ENCODE measurements around the gene TRAF1. TPM values are rescaled to one million over a fixed set of nuclear protein-coding genes. Genes with fewer than 3 reads are reported as not detected.
"Not testable (repeated sequence)": the region's sequence is repeated elsewhere in the genome, so short reads cannot be mapped to it uniquely, and the experiment has no call there.

Gene TRAF1, protein sequence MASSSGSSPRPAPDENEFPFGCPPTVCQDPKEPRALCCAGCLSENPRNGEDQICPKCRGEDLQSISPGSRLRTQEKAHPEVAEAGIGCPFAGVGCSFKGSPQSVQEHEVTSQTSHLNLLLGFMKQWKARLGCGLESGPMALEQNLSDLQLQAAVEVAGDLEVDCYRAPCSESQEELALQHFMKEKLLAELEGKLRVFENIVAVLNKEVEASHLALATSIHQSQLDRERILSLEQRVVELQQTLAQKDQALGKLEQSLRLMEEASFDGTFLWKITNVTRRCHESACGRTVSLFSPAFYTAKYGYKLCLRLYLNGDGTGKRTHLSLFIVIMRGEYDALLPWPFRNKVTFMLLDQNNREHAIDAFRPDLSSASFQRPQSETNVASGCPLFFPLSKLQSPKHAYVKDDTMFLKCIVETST
- 1 to 10 TPM; 2.6 to 5.7 (median 4.1) TPM for polyA plus RNA-seq (ENCODE audit: insufficient read length in 10 of 10)
- long read RNA-seq, donor 1: 0 reads
- long read RNA-seq, donor 2: 0 reads
- long read RNA-seq, donor 3: 0 reads
- long read RNA-seq, donor 4: 0 reads
- long read RNA-seq, donor 5: 0 reads
- long read RNA-seq, donor 6, full-length matches to known transcripts: 1 of 1 reads
- long read RNA-seq, donor 6, partial matches to known transcripts: 0 of 1 reads
- long read RNA-seq, donor 6, other reads (novel, unspliced or antisense): 0 of 1 reads
- long read RNA-seq, donor 7, full-length matches to known transcripts: 1 of 1 reads
- long read RNA-seq, donor 7, partial matches to known transcripts: 0 of 1 reads
- long read RNA-seq, donor 7, other reads (novel, unspliced or antisense): 0 of 1 reads
- long read RNA-seq, donor 8: 0 reads
- long read RNA-seq, donor 9: 0 reads

DNA sequence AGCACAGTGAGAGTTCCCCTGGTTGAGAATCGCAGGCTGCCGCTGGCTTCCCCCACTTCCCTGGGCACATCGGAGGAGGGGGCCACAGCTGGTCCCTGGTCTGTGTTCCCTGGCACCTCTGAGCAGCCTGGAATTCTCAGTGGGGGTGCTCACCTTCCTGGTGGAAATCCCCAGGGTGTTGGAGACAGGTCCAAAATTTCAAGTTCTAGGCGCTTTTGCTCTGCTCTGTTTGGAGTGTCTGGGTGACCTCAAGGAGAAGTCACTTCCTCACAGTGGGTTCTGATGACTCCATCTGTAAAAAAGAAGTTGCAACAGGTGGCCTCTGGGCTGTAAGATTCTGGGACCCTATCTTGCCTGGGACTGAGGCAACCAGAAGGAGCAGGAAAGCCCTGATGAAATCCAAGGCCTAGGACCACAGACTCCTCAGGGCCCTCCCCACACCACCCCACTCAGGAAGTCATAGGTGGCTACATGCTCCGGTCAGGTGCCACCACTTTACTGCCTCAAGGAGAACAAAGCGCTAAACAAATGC, at the start of gene TRAF1:
Gene TRAF1 (minus strand): TSS at position 400 of the 532 bp plus-strand sequence. CDS start 721 bp downstream, outside the sequence.
- no peak for DNase-seq

- no peak for DNase-seq
Observed at GRCh38 chr9:120974921-120975320, 48.3 kb upstream of the TRAF1 start.

DNA sequence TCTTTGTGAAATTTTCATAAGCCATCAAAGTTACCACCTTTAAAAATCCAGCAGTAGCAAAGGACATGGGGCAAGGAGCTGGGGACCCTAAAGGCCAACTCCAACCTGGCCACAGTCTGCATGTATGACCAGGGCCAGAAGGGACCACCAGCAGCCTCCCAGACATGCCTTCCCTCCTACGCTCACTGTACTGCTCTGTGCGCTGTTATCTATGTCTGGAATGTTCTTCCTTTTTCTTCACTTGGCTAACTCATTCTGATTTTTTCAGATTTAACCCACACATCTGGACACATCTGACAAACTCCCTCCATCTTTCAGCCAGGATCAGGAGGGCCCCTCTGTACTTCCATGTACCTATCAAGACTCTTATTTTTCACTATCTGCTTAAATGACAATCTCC, 47.6 kb upstream of the TRAF1 start:
- no peak for DNase-seq

DNA sequence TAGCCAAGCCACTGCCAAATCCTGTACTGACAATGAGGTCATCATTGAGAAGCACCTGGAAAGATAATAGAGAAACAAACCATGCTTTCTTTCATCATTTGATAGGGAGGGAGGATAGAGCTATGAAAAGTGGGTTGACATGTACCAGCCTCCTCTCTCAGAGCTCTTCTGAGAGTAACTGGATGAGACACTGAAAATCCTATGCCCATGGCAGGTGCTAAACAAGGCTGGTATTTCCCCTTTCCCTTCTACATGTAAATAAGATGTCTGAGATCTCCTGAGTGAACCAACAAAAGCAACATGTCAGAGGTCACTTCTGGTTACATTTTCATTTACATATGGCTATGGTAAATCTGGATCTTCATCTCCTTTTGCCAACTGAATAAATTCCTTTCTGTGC, 45.3 kb upstream of the TRAF1 start:
- no peak for DNase-seq

GRCh38 chr9:120971471-120971870, 44.9 kb upstream of the TRAF1 start:
- not testable (repeated sequence) for DNase-seq

GRCh38 chr9:120970244-120970643, 43.6 kb upstream of the TRAF1 start:
- DNase-seq: peak; percentile 23 to 70 (median 33)

DNA sequence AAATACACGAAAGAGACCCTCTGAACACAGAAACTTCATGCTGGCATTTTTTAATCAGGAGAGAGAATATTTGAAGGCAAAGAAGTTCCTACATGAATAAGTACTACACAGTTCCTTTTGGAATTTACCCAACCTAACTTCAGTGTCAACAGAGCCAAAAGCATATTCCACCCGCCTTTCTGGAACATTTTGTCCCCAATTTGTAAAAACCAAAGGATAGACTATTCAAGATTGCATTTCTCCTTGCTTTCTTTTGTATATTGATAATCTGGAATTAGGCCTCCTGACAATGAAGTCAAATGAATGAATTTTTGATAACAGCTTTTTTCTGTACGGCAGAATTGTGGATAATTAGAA, 39.4 kb upstream of the TRAF1 start:
- peak in 1 of 3 donors; percentile 14 for DNase-seq

DNA sequence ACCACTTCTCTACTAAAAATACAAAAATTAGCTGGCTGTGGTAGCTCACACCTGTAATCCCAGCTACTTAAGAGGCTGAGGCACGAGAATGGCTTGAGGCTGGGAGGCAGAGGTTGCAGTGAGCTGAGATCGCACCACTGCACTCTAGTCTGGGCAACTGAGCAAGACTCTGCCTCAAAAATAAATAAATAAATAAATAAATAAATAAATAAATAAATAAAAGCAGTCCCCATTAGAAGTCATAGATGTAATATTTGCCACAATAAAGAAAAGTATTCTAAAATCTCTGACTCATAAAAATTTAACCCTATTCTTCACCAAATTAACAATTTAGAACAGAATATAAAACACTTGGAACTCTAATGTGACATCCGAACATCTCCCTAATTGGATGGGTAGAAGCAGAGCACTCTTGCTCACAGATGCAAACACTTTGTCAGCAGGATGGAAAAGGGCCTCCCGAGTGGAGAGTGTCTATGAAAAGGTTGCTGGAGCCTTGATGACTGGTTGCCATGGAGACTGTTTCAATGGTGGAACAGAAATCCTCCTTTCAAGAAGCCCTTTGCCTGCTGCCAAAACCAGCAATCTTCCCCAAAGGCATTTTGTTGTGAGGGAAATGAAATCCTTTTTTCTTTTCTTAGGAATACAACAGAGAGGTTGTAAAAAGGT, 38.9 kb upstream of the TRAF1 start:
- DNase-seq: peak; percentile 20 to 91 (median 82)

- DNase-seq: no peak
Observed at GRCh38 chr9:120961936-120962335, 35.3 kb upstream of the TRAF1 start.

GRCh38 chr9:120960001-120960400, 33.4 kb upstream of the TRAF1 start:
- DNase-seq: no peak

DNA sequence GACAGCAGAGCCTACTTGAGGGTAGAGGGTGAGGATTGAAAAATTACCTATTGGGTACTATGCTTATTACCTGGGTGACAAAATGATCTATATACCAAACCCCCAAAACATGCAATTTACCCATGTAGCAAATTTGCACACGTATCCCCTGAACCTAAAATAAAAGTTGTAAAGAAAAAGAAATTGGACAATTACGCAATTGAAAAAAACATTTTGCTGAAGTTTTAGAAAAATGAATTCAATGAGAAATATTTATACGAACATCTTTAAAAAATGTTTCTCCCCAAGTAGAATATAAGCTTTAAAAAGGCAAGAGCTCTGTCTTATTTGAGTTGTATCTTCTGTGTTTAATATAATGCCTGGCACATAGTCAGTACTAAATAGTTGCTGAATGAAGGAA, 30.3 kb upstream of the TRAF1 start:
- DNase-seq: no peak

DNA sequence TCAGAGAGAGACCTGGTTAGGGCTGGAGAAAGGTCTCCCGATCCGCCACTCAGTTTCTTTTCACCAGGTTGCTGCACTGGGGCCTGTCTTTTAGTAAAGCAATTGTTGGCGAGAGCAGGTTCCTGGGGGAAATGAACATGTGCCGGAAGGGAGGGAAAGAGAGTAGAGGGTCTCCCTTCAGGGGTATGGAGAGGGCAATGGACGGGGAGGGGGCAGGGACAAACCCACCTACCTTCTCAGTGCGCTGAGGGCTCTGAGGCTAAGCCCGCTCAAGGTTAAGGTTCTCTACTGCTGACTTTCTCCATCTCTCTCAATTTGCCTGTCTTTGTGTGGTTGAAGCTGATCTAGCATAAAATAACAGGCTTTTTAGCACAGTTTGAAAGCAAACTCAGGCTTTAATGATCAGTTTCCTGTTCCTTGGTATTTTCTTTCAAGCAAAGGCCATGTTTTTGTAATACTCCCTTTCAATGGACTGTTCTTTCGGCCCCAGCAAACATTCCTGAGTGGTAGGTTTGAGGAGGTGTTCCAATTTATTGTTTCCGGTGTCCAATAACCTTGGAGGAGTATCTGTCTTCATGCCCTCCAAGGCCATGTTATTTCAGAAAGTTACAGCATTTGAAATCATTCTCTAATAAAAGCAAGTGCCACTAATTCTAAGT, 25.5 kb upstream of the TRAF1 start:
- no peak for DNase-seq

GRCh38 chr9:120950421-120951388, 24.1 kb upstream of the TRAF1 start:
- no peak for DNase-seq

DNA sequence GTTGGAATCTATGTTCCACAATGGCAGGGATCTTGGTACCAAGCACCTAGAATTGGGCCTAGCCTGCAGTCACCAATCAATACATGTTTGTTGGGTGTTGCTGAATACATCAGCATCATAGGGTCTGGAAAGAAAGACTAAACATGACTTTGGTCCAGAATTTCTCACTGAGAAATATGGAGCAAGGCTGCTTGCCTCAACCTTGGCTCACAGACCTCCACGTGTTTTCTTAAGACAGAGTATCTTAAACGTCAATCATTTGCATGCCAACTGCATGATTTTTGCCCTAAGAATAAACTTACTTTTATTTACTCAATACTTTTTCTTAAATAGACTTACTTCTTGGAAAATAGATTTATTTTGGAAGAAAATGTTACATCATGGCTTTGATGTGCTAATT, 22.7 kb upstream of the TRAF1 start:
- no peak for DNase-seq

DNA sequence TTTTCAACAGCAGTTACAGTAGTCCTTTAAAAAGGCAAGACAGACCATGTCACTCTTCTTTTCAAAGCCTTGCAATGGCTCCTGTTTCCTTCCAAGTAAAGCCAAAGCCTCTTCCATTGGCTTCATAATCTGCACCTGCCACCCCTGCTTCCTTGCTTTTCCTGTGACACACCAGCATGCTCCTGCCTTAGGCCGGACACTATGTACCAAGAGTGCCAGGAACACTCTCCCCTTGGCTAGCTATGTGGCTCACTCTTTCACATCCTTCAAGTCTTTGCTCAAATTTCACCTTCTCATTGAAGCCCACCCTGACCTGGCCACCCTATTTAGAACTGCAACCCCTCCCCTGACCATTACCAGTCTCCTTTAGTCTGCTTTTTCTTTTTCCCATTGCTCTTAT, 22.2 kb upstream of the TRAF1 start:
- no peak for DNase-seq

DNA sequence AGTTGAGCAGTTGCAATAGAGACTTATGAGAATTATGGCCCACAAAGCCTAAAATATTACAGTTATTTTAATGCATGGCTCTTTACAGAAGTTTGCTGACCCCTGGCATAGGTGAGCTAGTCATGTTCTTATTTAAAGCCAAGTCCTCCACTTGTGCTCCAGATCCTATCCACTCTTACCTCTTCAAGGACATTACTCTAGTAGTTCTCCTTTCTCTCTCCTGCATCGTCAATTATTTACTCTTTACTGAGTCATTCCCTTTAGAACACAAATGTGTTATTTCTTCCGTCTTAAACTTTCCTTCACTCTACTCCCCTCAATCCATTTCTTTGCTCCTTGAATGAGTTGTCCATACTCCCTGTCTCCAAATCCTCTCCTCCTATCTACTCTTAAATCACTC, 20.6 kb upstream of the TRAF1 start:
- no peak for DNase-seq

DNA sequence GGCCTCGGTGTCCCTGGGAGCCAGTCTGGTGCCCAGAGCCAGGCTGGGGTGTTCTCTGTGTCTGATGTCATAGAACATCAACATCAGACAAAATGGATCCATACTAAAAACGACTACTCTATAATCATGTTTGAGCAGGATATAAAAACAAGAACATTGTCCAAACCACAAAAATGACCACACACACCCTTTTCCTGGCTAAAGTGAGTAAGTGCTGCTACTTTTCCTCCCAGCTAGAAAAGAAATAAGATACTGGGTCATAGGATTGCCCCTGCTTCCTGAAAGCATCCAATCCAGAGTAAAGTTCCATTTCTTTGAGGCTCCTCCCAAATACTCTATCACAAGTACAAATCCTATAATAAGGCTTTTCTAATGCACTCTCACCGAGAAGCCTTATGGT, 19.7 kb upstream of the TRAF1 start:
- DNase-seq: no peak

DNA sequence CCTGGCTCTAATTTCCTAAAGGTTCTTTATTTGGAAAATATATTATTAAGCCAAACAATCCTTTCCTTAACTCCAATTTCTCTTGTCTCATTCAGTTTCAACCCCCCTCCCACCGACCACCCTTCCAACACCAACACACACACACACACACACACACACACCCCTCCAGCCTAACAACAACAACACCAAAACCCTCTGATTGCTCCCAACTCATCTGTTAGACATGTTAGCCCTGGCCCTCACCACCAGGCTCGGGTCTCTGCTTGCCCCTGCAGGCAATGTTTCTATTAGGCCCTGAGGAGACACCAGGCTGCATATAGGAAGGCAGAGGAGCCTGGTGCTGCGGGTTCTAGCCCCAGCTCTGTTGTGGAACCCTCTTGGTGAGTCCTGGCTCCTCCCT, 18.4 kb upstream of the TRAF1 start:
- no peak for DNase-seq

GRCh38 chr9:120944434-120944843, 17.8 kb upstream of the TRAF1 start:
- DNase-seq: no peak
